Parathyroid adenoma (tissue), 2 donors: ENCODE data around the gene GALNTL6.

Source experiments
- H2AFZ ChIP-seq: fragments of 300-600 bp; sonication (generic); one replicate; pipeline ENCODE4 v1.7.0; 2017; ENCODE audit warnings: antibody characterized with exemption, mild to moderate bottlenecking
- H3K27ac ChIP-seq: fragments of 300-600 bp; sonication (generic); one replicate; pipeline ENCODE4 v1.7.0; 2017
- H3K27me3 ChIP-seq: fragments of 300-600 bp; sonication (generic); one replicate; pipeline ENCODE4 v1.7.0; 2017; ENCODE audit warnings: low read length; ENCODE audit not compliant: control insufficient read depth, insufficient read depth
- H3K36me3 ChIP-seq: fragments of 300-600 bp; sonication (generic); one replicate; pipeline ENCODE4 v1.7.0; 2017; ENCODE audit warnings: low read length; ENCODE audit not compliant: control insufficient read depth, insufficient read depth
- H3K4me1 ChIP-seq: fragments of 300-600 bp; sonication (generic); one replicate; pipeline ENCODE4 v1.7.0; 2017; ENCODE audit warnings: control low read depth
- H3K4me2 ChIP-seq: fragments of 300-600 bp; sonication (generic); one replicate; pipeline ENCODE4 v1.7.0; 2017; ENCODE audit warnings: low read length
- H3K4me3 ChIP-seq: fragments of 300-600 bp; sonication (generic); one replicate; pipeline ENCODE4 v1.7.0; 2017; ENCODE audit warnings: low read depth, low read length
- H3K79me2 ChIP-seq: fragments of 300-600 bp; sonication (generic); one replicate; pipeline ENCODE4 v1.7.0; 2017; ENCODE audit warnings: control low read depth
- H3K9ac ChIP-seq: fragments of 300-600 bp; sonication (generic); one replicate; pipeline ENCODE4 v1.7.0; 2017; ENCODE audit warnings: mild to moderate bottlenecking
- H3K9me3 ChIP-seq: fragments of 300-600 bp; sonication (generic); one replicate; pipeline ENCODE4 v1.7.0; 2017; ENCODE audit warnings: low read length; ENCODE audit not compliant: control insufficient read depth
- CTCF ChIP-seq: fragments of 300-600 bp; sonication (generic); IDR thresholded peaks from one replicate; pipeline ENCODE4 v1.7.0; 2017; ENCODE audit warnings: antibody characterized with exemption, mild to moderate bottlenecking
- donor health status: primary hyperparathyroidism.

The GALNTL6 gene

GRCh38 chr4:172705565-172705964 lies 892.4 kb downstream of the GALNTL6 start:
- no peaks in the 10 kb centered on the region for H3K9me3 ChIP-seq
- H3K27ac ChIP-seq = no peak overlapping the region
- H3K79me2 ChIP-seq = no peaks in the 10 kb centered on the region
- H3K4me3 ChIP-seq = no peak overlapping the region
- H3K36me3 ChIP-seq = no peaks in the 10 kb centered on the region
- no peak overlapping the region for H2AFZ ChIP-seq
- no peak overlapping the region for H3K4me2 ChIP-seq
- no peak overlapping the region for H3K9ac ChIP-seq
- H3K27me3 ChIP-seq = no peaks in the 10 kb centered on the region
- TF ChIP-seq CTCF = no peak
- peaks cover 6% of the 10 kb centered on the region for H3K4me1 ChIP-seq

DNA sequence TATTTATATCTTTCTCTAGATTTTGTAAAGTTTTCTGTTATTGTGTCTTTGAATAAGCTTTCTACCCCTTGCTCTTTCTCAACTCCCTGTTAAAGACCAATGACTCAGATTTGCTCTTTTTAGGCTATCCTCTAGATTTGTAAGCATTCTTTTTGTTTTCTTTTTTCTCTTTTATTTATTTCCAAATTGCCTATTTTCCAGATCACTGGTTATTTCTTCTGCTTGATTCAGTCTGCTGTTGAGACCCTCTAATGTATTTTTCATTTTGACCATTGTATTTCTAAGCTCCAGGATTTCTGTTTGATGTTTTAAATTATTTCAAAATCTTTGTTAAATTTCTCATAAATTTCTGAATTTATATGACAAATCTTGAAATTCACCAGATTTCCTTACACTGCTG lies 892.8 kb downstream of the GALNTL6 start:
- Histone ChIP-seq H3K9ac (no peak overlapping the region), H3K27ac (no peak overlapping the region), H3K4me1 (peaks cover 6% of the 10 kb centered on the region), H3K9me3 (no peaks in the 10 kb centered on the region), H3K27me3 (no peaks in the 10 kb centered on the region), H3K4me2 (no peak overlapping the region), H3K79me2 (no peaks in the 10 kb centered on the region), H3K36me3 (no peaks in the 10 kb centered on the region), H2AFZ (no peak overlapping the region), H3K4me3 (no peak overlapping the region)
- TF ChIP-seq CTCF = no peak

DNA sequence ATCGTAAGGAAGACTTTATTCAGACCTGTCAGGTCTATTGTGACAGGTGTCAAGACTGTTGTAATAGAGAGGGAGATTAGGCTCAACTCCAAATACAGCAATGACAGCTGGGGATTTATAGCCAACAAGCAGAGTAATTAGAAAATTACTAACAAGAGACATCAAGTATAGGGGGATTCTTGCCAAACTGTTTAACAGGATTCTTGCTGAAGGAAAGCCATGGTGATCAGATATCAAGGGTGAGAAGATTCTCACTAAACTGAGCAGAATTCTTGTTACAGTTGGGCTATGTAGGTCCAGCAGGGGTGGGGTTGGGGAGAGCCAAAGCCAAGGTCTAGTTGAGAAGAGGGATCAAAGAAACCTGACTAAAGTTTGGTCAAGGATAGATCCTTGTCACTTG lies 894.4 kb downstream of the GALNTL6 start:
- H3K27me3 ChIP-seq = no peaks in the 10 kb centered on the region
- no peaks in the 10 kb centered on the region for H3K79me2 ChIP-seq
- no peak overlapping the region for H2AFZ ChIP-seq
- no peaks in the 10 kb centered on the region for H3K9me3 ChIP-seq
- peak overlapping the region; percentile 14 for H3K4me2 ChIP-seq
- peaks cover 6% of the 10 kb centered on the region for H3K4me1 ChIP-seq
- no peak overlapping the region for H3K4me3 ChIP-seq
- no peak overlapping the region for H3K9ac ChIP-seq
- TF ChIP-seq CTCF = no peak
- no peaks in the 10 kb centered on the region for H3K36me3 ChIP-seq
- no peak overlapping the region for H3K27ac ChIP-seq

DNA sequence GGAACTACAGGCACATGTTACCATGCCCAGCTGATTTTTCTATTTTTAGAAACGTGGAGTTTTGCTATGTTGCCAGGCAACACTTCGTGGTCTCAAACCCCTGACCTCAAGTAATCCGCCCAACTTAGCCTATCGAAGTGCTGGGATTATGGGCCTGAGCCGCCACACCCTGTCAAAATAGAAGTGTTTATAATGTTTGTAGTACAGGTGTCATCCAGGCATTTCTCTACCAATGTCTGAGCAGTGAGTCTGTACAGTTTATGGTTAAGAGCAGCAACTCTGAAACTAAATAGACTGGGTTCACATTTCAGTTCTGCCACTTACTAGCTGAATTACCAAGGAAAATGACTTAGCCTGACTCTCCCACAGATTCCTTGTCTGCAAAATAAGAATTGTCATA lies 895.0 kb downstream of the GALNTL6 start:
- H3K36me3 ChIP-seq = no peaks in the 10 kb centered on the region
- peaks cover 6% of the 10 kb centered on the region for H3K4me1 ChIP-seq
- no peak overlapping the region for H2AFZ ChIP-seq
- no peak for TF ChIP-seq CTCF
- H3K27me3 ChIP-seq = no peaks in the 10 kb centered on the region
- H3K4me3 ChIP-seq = no peak overlapping the region
- H3K27ac ChIP-seq = no peak overlapping the region
- no peaks in the 10 kb centered on the region for H3K79me2 ChIP-seq
- no peak overlapping the region for H3K4me2 ChIP-seq
- H3K9me3 ChIP-seq = no peaks in the 10 kb centered on the region
- no peak overlapping the region for H3K9ac ChIP-seq

- H3K36me3 ChIP-seq = no peaks in the 10 kb centered on the region
- peaks cover 6% of the 10 kb centered on the region for H3K4me1 ChIP-seq
- no peak overlapping the region for H3K9ac ChIP-seq
- TF ChIP-seq CTCF = no peak
- H3K27me3 ChIP-seq = no peaks in the 10 kb centered on the region
- H3K27ac ChIP-seq = no peak overlapping the region
- no peak overlapping the region for H3K4me3 ChIP-seq
- no peaks in the 10 kb centered on the region for H3K79me2 ChIP-seq
- H2AFZ ChIP-seq = peak overlapping the region; percentile 33
- no peaks in the 10 kb centered on the region for H3K9me3 ChIP-seq
- H3K4me2 ChIP-seq = no peak overlapping the region
Observed at GRCh38 chr4:172709376-172709775, 896.2 kb downstream of the GALNTL6 start.
